Glomerular visceral epithelial cell (primary cell): ENCODE results near the gene SALL3.

Experiments
- DNase-seq: peaks from one replicate; pipeline ENCODE4 v3.0.0-alpha.2; 2016; ENCODE audit errors: extremely low spot score

The SALL3 gene

DNA sequence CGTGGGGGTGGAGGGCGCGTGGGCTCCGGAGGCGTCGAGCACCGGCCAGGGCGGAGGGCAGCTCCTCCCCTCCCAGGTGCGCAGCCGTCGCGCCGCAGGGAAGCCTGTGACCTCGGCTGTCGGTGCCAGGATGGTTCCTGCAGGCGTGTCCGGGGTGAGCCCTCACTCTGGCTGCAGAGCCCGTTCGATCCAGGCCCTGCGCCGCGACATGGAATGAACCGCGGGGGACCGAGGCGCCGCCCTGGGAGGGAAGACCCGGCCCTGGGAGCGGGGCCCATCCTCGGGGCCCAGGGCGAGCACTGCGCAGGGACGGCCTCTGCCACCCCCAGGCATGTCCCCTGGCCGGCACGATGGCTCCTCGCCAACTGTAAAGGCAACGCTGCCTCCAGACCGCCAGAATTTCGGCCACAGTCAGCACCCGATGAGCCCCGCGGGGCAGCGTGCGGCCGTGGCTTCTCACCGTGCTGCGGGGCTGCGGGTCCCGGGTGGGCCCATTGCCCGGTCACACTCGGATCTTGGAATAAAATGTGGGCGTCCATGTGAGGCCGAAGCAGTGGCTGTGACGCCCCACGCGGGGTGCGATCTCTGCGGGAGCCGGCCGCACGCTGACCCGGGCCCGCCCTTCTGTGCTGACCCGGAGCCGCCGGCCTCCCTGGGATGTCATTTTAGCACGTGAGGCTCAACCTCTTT is 26.6 kb downstream of the SALL3 start:
- no peak for DNase-seq

DNA sequence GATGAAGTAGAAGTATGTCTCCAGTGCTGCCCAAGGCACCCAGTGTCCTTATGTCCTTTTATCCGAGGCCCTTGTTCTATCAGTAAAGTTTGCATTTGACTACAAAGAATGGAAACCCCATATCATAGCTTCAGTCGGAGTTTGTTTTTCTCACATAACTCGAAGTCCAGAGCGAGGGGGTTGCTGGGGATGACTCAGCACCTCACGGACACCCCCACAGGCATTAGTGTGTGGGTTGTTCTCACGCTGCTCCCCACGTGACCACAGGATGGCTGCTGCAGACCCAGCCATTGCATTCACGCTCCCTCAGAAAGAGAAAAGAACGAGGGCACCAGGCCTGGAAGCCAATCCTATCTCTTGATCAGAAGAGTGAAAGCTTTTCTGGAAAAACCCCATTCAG is 27.8 kb downstream of the SALL3 start:
- no peak for DNase-seq

DNA sequence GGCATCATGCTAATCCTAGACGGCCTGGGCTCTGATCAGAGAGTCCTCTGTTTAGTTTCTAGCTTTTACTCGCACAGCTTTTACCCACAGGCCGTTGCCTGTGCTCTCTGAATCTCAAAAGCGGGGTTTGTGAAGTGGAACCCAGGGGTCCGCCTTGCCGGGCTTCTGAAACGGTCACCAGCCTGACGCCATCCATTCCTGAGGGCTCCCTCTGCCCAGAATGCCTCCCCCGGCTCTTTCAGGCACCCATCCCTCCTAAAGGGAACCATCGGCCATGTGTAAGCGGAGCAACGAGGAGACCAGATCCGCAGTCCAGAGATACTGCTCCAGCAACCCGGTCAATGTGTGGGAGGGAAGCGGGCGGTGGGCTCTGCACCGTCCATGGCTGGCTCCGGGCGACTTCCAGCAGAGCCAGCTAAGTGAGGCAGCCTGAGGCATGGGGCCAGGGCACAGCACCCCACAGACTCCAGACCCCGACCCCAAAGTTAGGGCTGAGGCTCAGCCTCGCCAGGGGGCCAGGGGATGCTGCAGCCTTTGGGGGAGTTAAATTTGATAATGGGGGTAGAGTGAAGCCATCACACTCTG is 28.8 kb downstream of the SALL3 start:
- no peak for DNase-seq

DNA sequence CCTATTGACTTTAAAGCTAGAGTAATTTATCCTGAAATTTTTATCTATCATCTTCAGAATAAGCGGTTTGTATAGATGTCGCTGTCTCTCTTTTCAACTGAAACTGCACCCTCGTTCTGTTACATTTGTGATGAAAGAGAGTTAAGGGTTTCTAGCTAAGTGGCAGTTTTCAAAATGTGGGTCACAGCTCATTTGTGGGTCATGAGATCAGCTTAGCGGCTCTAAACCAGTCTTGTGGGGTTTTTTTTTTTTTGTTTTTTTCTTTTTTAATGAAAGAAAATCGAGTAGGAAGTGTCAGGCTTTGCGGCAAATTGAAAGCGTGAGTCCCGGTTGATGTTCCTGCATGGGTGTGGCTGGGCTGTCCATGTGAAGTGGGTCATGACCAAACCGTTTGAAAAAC is 31.2 kb downstream of the SALL3 start:
- no peak for DNase-seq

DNA sequence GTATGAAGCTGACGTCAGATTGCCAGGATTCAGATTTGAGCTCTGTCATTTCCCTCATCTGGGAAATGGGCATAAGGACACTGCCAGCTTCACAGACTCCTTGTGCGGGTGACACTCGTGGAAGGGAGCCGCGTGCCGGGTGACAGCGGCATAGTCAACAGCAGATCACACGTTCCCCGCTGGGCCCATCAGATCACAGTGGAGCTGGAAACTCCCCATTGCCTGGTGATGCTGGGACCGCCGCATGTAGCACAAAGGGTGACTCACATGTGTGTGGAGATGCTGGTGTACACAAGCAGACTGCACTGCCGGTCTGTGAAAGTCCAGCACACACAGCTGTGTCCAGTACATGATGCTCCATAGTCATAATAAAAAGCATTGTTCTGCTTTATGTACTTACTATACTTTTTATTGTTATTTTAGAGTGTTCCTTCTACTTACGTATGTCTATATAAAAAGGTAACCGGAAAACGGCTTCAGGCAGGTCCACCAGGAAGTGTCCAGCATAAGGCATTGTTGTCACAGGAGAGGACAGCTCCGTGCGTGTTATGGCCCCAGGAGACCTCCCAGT is 31.8 kb downstream of the SALL3 start:
- no peak for DNase-seq

DNA sequence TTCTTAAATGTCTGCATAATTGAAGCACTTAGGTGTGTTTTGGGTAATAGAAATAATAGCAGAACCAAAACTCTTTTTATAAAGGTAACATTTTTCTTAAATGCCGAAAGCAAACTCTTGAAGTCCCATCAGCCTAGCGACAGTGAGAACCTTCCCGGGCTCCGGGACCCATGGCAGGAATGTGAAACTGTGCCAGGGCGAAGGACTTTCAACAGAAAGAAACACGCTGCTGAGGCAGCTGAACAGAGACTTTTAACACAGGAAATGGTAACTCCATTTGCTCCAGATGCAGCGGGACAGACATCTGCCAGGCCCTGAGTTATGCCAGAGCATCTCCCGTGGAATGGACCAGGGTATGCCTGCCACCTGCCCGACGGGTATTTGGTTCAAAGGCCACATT is 34.3 kb downstream of the SALL3 start:
- no peak for DNase-seq

DNA sequence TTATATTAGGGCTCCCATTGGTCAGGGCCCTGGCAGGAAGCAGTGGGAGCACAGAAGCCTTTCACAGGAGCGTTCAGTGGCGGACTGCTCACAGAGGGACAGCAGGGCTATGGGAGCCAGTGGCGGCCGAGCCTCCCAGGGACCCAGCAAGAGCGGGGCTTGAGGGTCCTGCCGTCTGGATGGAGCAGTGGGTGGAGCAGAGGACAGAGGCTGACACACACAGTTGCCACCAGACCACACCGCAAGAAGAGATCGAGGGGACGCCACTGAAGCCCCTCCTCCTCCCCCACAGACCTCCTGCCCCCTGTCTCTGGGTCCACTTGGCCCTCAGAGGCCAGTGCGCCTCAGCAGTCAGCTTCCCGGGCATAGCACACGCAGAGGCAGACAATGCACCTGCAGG is 39.3 kb downstream of the SALL3 start:
- DNase-seq, result no peak

DNA sequence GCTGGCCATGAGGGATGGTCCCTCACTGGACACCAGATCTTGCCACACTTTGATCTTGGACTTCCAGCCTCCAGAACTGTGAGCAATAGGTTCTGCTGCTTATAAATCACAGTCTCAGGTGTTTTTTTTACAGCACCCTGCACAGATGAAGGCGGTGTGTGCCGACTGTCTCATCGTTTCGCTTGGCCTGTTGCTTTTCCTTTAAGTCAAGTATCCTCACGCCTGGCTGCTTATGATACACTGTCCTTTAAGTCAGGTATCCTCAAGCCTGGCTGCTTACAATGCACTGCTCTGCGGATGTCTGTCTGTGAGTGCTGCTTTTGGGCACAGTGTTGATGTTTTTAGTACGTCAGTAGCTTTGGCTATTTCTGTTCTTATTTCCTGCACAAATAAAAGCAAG is 40.3 kb downstream of the SALL3 start:
- DNase-seq, result no peak

DNA sequence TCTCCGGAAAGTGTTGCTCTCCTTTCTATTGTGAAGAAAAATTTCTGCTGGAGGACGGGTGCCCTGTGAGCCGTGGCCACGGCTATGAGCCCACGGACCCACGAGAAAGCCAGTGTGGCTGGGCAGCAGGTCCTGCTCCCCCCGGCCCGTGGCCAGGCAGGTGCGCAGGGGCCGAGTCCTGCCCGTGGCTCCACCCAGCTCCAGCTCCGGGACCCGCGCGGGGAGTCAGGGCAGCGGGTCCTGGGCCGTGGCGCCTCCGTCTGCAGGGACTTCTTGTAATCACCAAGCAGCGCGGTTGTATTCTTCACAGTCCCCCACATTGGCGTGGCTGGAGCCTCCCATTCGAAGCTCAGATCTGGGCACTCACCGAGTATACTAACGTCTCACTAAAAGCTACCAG is 43.0 kb downstream of the SALL3 start:
- DNase-seq, result no peak

DNA sequence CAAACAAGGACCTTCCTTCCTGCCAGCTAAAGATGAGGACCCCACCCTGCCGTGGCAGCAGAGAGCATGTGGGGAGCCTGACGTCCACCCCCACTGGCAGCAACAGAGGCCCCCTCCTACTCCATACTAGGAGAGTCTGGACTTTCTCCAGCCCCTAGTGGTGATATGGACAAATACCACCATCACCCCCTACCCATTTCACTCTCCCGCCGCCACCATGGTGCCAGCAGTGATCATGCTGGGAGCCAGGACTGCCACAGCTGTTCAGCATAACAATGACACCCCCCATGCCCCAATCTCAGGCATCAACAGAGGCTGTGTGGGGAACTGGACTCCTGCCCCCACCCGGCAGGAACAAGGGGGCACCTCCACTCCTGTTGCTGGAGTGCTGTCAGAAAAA is 46.9 kb downstream of the SALL3 start:
- DNase-seq, result no peak

DNA sequence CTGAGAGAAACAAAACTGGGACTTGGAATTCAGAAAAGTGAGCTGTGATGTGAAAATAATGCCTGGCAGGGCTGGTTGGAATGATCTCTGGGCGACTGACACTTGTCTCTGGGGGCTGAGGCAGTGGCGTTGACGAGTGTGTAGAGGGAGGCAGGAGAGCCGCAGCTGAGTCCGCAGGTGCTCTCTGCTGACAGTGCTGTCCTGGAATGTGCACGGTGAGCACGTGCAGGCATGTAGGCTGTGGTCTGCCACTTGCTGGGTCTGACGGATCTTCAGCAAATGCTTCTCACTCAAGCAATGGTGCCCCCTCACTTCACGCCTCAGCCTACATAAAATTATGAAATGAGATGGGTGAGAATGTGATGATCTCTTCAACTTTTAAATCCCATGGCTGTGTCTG is 51.1 kb downstream of the SALL3 start:
- DNase-seq, result no peak

DNA sequence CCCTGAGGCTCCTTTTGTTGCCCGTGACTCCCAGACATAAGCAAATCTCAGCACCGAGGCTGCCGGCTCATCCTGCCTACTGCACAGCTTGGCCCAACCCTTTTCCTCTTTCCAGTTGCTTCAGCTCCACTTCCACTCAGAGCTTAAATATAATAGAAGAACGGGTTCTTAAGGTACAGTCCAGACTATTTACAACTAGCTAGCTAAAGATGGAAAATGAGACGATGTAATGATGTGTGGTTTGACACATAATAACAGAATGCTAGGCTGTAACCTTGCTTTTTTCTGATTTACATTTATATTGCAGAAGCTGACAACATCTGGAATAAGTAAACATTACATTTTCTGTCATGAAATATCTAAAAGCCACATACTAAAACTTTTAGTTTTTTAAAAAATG is 62.7 kb downstream of the SALL3 start:
- no peak for DNase-seq

DNA sequence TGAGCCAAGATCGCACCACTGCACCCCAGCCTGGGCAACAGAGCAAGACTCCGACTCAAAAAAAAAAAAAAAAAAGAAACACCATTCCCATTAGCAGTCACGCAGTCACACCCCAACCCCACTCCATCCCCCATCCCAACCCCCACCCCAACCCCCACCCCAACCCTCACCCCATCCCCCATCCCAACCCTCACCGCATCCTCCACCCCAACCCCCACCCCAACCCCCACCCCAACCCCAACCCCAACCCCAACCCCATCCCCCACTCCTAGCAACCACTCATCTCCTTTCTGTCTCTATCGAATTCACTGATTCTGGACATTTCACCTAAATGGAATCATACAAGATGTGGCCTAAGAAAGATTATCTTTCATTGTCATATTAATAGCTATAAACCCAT is 63.7 kb downstream of the SALL3 start:
- DNase-seq, result no peak

DNA sequence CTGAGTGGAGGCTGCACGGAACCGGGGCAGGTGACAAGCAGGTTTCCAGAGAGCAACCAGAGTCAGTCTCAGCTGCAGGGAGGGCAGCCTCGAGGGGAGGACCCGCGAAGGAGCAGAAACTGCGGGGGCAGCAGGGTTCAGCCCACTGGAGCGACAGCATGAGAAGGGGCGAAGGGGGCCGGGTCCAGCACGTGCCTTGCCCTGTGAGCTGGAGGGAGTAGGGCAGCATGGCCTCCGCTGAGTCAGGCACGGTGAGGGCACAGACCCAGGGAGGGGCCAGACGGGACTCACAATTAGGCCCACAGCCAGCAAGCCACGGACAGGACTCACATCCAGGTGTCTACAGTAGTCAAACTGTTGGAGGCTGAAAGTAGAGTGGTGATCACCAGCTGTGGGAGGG is 66.9 kb downstream of the SALL3 start:
- no peak for DNase-seq

DNA sequence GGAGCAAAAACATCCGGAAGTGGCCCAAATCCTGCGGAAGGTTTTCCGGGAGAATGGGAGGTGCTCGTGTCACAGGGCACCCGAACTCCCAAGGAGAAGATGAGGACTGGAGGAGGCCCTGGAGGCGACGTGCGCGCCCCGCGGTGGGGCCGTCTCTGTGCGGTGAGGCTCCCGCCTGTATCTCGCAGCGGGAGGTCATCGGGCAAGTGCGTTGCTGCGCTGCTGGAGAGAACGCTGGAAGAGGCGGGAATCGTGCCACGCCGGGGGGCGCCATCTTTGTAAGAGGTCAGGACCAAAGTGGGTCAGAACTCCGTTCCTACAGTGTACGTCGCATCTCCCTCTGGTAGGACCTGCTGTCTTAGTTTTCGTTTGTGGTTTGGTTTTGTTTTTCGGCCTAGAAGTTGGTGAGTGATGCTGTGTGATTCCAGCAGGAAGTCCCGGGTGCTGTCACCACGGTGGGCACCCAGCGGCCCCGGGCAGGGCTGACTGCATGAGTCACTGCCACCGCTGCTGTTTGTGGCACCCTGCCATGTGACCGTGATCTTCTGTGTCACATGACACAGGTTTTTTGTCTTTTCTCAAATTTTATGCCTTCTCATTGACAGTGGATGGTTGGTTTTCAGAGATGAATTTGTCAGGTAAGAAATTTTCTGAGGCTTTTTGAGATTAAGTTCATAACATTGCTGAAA is 68.1 kb downstream of the SALL3 start:
- no peak for DNase-seq

DNA sequence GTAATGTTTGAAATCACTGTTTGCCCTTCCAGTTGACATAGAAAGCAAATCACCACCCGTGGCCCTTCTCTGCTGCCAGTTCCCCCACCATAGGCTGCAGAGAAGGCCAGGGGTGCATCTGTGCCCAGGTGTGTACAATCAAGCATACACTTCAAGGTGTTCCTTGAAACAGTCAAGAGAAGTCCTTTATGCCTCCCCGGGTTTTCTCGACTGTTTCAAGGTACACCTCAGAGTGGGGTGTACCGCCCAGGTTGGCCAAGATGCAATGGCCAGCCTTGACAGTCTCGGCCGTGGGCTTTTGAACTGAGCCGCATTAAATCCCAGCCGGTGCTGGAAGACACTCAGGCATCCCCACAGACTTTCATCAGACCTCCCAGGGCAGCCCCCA is 68.6 kb downstream of the SALL3 start:
- no peak for DNase-seq

DNA sequence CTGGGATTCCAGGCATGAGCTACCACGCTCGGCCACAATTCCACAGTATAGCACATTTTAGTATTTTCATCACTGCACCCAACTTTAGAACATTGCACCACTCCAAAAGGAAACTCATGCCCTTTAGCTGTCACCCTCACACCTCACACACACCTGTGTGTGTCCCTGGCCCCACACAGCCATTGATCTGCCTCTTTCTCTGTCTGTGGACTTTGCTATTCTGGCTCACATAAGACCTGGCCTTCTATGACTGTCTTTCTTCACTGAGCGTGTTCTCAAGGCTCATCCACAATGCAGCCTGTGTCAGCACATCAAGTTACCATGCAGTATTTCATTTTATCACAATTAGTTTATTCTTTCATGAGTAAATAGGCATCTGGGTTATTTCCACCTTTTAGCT is 69.9 kb downstream of the SALL3 start:
- no peak for DNase-seq
